Mucosa of stomach (tissue), 1 donor: ENCODE data around the gene GPC2.
"Not testable (repeated sequence)": the region's sequence is repeated elsewhere in the genome, so short reads cannot be mapped to it uniquely, and the experiment has no call there.

Experiments used
- H3K27me3 ChIP-seq: one replicate; pipeline ENCODE4 v1.7.0; 2013; ENCODE audit warnings: mild to moderate bottlenecking, low read length; ENCODE audit not compliant: control insufficient read depth, insufficient read depth
- H3K36me3 ChIP-seq: one replicate; pipeline ENCODE4 v1.7.0; 2013; ENCODE audit warnings: low read length; ENCODE audit not compliant: control insufficient read depth, insufficient read depth
- H3K4me1 ChIP-seq: one replicate; pipeline ENCODE4 v1.7.0; 2013; ENCODE audit warnings: mild to moderate bottlenecking, low read length; ENCODE audit not compliant: control insufficient read depth, insufficient read depth
- H3K4me3 ChIP-seq: one replicate; pipeline ENCODE4 v1.7.0; 2013; ENCODE audit warnings: low read length
- H3K9ac ChIP-seq: one replicate; pipeline ENCODE4 v1.7.0; 2013; ENCODE audit warnings: mild to moderate bottlenecking, low read length, moderate library complexity
- H3K9me3 ChIP-seq: one replicate; pipeline ENCODE4 v1.7.0; 2013; ENCODE audit warnings: mild to moderate bottlenecking, low read length, moderate library complexity; ENCODE audit not compliant: control insufficient read depth
- donor health status: Pancreatic carcinoma.

The GPC2 gene

GRCh38 chr7:100192969-100193368, 15.8 kb upstream of the GPC2 start:
- no peaks in the 10 kb centered on the region for H3K9me3 ChIP-seq
- H3K4me1 ChIP-seq, result no peaks in the 10 kb centered on the region
- no peak overlapping the region for H3K9ac ChIP-seq
- no peaks in the 10 kb centered on the region for H3K27me3 ChIP-seq
- no peak overlapping the region for H3K4me3 ChIP-seq
- H3K36me3 ChIP-seq, result no peaks in the 10 kb centered on the region

GRCh38 chr7:100192281-100192862, 15.2 kb upstream of the GPC2 start:
- not testable (repeated sequence) for H3K36me3 ChIP-seq, H3K9ac ChIP-seq, H3K4me3 ChIP-seq, H3K4me1 ChIP-seq, H3K9me3 ChIP-seq, H3K27me3 ChIP-seq

GRCh38 chr7:100191775-100192174, 14.6 kb upstream of the GPC2 start:
- Histone ChIP-seq H3K9ac (no peak overlapping the region), H3K27me3 (no peaks in the 10 kb centered on the region), H3K4me1 (no peaks in the 10 kb centered on the region), H3K9me3 (no peaks in the 10 kb centered on the region), H3K4me3 (no peak overlapping the region), H3K36me3 (no peaks in the 10 kb centered on the region)

GRCh38 chr7:100190048-100190711, 13.0 kb upstream of the GPC2 start:
- no peak overlapping the region for H3K9ac ChIP-seq
- H3K9me3 ChIP-seq, result no peaks in the 10 kb centered on the region
- H3K4me1 ChIP-seq, result no peaks in the 10 kb centered on the region
- H3K27me3 ChIP-seq, result no peaks in the 10 kb centered on the region
- no peaks in the 10 kb centered on the region for H3K36me3 ChIP-seq
- no peak overlapping the region for H3K4me3 ChIP-seq

- Histone ChIP-seq H3K27me3 (no peaks in the 10 kb centered on the region), H3K9ac (no peak overlapping the region), H3K36me3 (no peaks in the 10 kb centered on the region), H3K4me1 (no peaks in the 10 kb centered on the region), H3K4me3 (no peak overlapping the region), H3K9me3 (no peaks in the 10 kb centered on the region)
Observed at GRCh38 chr7:100189061-100189460, 11.9 kb upstream of the GPC2 start.

- H3K4me3 ChIP-seq, result no peak overlapping the region
- no peaks in the 10 kb centered on the region for H3K9me3 ChIP-seq
- H3K9ac ChIP-seq, result no peak overlapping the region
- H3K27me3 ChIP-seq, result peaks cover 4% of the 10 kb centered on the region
- no peaks in the 10 kb centered on the region for H3K4me1 ChIP-seq
- no peaks in the 10 kb centered on the region for H3K36me3 ChIP-seq
Observed at GRCh38 chr7:100185726-100186125, 8.5 kb upstream of the GPC2 start.

GRCh38 chr7:100183090-100183489, 5.9 kb upstream of the GPC2 start:
- not testable (repeated sequence) for H3K4me1 ChIP-seq, H3K9ac ChIP-seq, H3K27me3 ChIP-seq, H3K9me3 ChIP-seq, H3K36me3 ChIP-seq, H3K4me3 ChIP-seq

GRCh38 chr7:100182616-100183015, 5.4 kb upstream of the GPC2 start:
- not testable (repeated sequence) for H3K27me3 ChIP-seq, H3K36me3 ChIP-seq, H3K9me3 ChIP-seq, H3K9ac ChIP-seq, H3K4me1 ChIP-seq, H3K4me3 ChIP-seq

- H3K4me3 ChIP-seq, H3K36me3 ChIP-seq, H3K4me1 ChIP-seq, H3K9me3 ChIP-seq, H3K9ac ChIP-seq: not testable (repeated sequence)
- H3K27me3 ChIP-seq, result peaks cover 16% of the 10 kb centered on the region
Observed at GRCh38 chr7:100180084-100180483, 2.9 kb upstream of the GPC2 start.

GRCh38 chr7:100176096-100177044, 811 bp downstream of the GPC2 start:
- peaks cover 8% of the 10 kb centered on the region for H3K4me1 ChIP-seq
- H3K4me3 ChIP-seq, result no peak overlapping the region
- H3K9ac ChIP-seq, result no peak overlapping the region
- peaks cover 26% of the 10 kb centered on the region for H3K27me3 ChIP-seq
- H3K36me3 ChIP-seq, result no peaks in the 10 kb centered on the region
- H3K9me3 ChIP-seq, result no peaks in the 10 kb centered on the region

- Histone ChIP-seq H3K9me3 (no peaks in the 10 kb centered on the region), H3K9ac (no peak overlapping the region), H3K27me3 (peaks cover 30% of the 10 kb centered on the region), H3K36me3 (no peaks in the 10 kb centered on the region), H3K4me1 (peaks cover 8% of the 10 kb centered on the region), H3K4me3 (no peak overlapping the region)
Observed at GRCh38 chr7:100175296-100175935, 1.8 kb downstream of the GPC2 start.

GRCh38 chr7:100174582-100174981, 2.6 kb downstream of the GPC2 start:
- Histone ChIP-seq H3K9ac (no peak overlapping the region), H3K4me1 (peaks cover 8% of the 10 kb centered on the region), H3K36me3 (no peaks in the 10 kb centered on the region), H3K9me3 (no peaks in the 10 kb centered on the region), H3K4me3 (no peak overlapping the region), H3K27me3 (peaks cover 34% of the 10 kb centered on the region)
